HG02870 (cell line): Measurements from ENCODE around the gene CCDC171.
A peak's percentile ranks its signal among the peaks of the same experiment; 100 is the strongest.
"Not testable (repeated sequence)": the region's sequence is repeated elsewhere in the genome, so short reads cannot be mapped to it uniquely, and the experiment has no call there.

Experiments used
- ATAC-seq: cut with Tn5 transposase; IDR thresholded peaks from one replicate; pipeline ENCODE4 v1.9.1; 2021; ENCODE audit warnings: mild to moderate bottlenecking, moderate library complexity; ENCODE audit not compliant: unreplicated experiment

The CCDC171 gene

GRCh38 chr9:15746905-15747304, 194.1 kb downstream of the CCDC171 start:
- no peak for ATAC-seq

- ATAC-seq: no peak
Observed at GRCh38 chr9:15755660-15756059, 202.8 kb downstream of the CCDC171 start.

GRCh38 chr9:15761551-15761950, 208.7 kb downstream of the CCDC171 start:
- ATAC-seq: no peak

GRCh38 chr9:15763371-15763770, 210.5 kb downstream of the CCDC171 start:
- no peak for ATAC-seq

- ATAC-seq: no peak
Observed at GRCh38 chr9:15764131-15764530, 211.3 kb downstream of the CCDC171 start.

GRCh38 chr9:15769547-15769946, 216.7 kb downstream of the CCDC171 start:
- ATAC-seq: no peak

- no peak for ATAC-seq
Observed at GRCh38 chr9:15778861-15779260, 226.0 kb downstream of the CCDC171 start.

- no peak for ATAC-seq
Observed at GRCh38 chr9:15782106-15782505, 229.3 kb downstream of the CCDC171 start.

GRCh38 chr9:15785584-15785983, 232.7 kb downstream of the CCDC171 start:
- no peak for ATAC-seq

- no peak for ATAC-seq
Observed at GRCh38 chr9:15786616-15787015, 233.8 kb downstream of the CCDC171 start.

GRCh38 chr9:15810219-15810899, 257.5 kb downstream of the CCDC171 start:
- ATAC-seq: not testable (repeated sequence)

GRCh38 chr9:15813076-15813475, 260.2 kb downstream of the CCDC171 start:
- ATAC-seq: no peak

- ATAC-seq: no peak
Observed at GRCh38 chr9:15824310-15824709, 271.5 kb downstream of the CCDC171 start.

GRCh38 chr9:15831384-15831783, 278.5 kb downstream of the CCDC171 start:
- no peak for ATAC-seq

GRCh38 chr9:15834541-15834940, 281.7 kb downstream of the CCDC171 start:
- ATAC-seq: no peak

- ATAC-seq: peak; percentile 86
Observed at GRCh38 chr9:15837079-15837679, 284.3 kb downstream of the CCDC171 start.

GRCh38 chr9:15842051-15842450, 289.2 kb downstream of the CCDC171 start:
- ATAC-seq: no peak

- ATAC-seq: no peak
Observed at GRCh38 chr9:15843316-15843715, 290.5 kb downstream of the CCDC171 start.

GRCh38 chr9:15843931-15844330, 291.1 kb downstream of the CCDC171 start:
- ATAC-seq: no peak

- no peak for ATAC-seq
Observed at GRCh38 chr9:15846611-15847010, 293.8 kb downstream of the CCDC171 start.

- ATAC-seq: no peak
Observed at GRCh38 chr9:15849871-15850270, 297.0 kb downstream of the CCDC171 start.

- ATAC-seq: no peak
Observed at GRCh38 chr9:15851766-15852165, 298.9 kb downstream of the CCDC171 start.

- no peak for ATAC-seq
Observed at GRCh38 chr9:15856591-15856990, 303.7 kb downstream of the CCDC171 start.
